Skeletal muscle tissue (tissue), 4 donors: ENCODE results near the gene ARIH1. TPM values are rescaled to one million over a fixed set of nuclear protein-coding genes. Genes with fewer than 3 reads are reported as not detected.

Experiments used
- H3K27ac ChIP-seq: one replicate; pipeline ENCODE4 v1.7.0; 2013; ENCODE audit warnings: mild to moderate bottlenecking, low read depth, low read length, inconsistent platforms
- H3K27me3 ChIP-seq, 3 donors: one replicate each; pipeline ENCODE4 v1.7.0; 2013; ENCODE audit warnings: low read length in 3 of 3; ENCODE audit not compliant: control insufficient read depth in 3 of 3, insufficient read depth in 3 of 3
- H3K36me3 ChIP-seq, 3 donors: one replicate each; pipeline ENCODE4 v1.7.0; 2013; ENCODE audit warnings: low read length in 3 of 3; ENCODE audit not compliant: control insufficient read depth in 3 of 3, insufficient read depth in 3 of 3
- H3K4me1 ChIP-seq, 3 donors: one replicate each; pipeline ENCODE4 v1.7.0; 2013; ENCODE audit warnings: low read length in 3 of 3, mild to moderate bottlenecking in 3 of 3; ENCODE audit not compliant: control insufficient read depth in 3 of 3, insufficient read depth in 3 of 3
- H3K4me3 ChIP-seq, 3 donors: one replicate each; pipeline ENCODE4 v1.7.0; 2013; ENCODE audit warnings: low read length in 3 of 3
- H3K9ac ChIP-seq, 3 donors: one replicate each; pipeline ENCODE4 v1.7.0; 2013; ENCODE audit warnings: low read length in 3 of 3, mild to moderate bottlenecking in 3 of 3, moderate library complexity in 2 of 3, low read depth in 1 of 3
- H3K9me3 ChIP-seq, 3 donors: one replicate each; pipeline ENCODE4 v1.7.0; 2013; ENCODE audit warnings: low read length in 3 of 3; ENCODE audit not compliant: control insufficient read depth in 3 of 3
- total RNA-seq: library from RNA; depleted of rRNA; stranded (reverse); fragments of >200 nt; gene quantifications from one replicate; pipeline ENCODE4 v1.2.3, GENCODE V29; 2014
- donor health status: Osteomylitis.

ARIH1 gene
- total RNA-seq, 1 donor from 2014 or later, result 27.1 TPM

- no peak overlapping the region for H3K27ac ChIP-seq
- H3K36me3 ChIP-seq, result peaks cover 0 to 5% (median 2%) of the 10 kb centered on the region in 3 donors
- H3K4me3 ChIP-seq, result no peak overlapping the region
- H3K9ac ChIP-seq, result no peak overlapping the region
- no peaks in the 10 kb centered on the region for H3K9me3 ChIP-seq
- H3K27me3 ChIP-seq, result no peaks in the 10 kb centered on the region
- peaks cover 25 to 54% (median 27%) of the 10 kb centered on the region in 3 donors for H3K4me1 ChIP-seq
These were observed 9.1 kb downstream of the ARIH1 start for GRCh38 chr15:72483279-72483678.

DNA sequence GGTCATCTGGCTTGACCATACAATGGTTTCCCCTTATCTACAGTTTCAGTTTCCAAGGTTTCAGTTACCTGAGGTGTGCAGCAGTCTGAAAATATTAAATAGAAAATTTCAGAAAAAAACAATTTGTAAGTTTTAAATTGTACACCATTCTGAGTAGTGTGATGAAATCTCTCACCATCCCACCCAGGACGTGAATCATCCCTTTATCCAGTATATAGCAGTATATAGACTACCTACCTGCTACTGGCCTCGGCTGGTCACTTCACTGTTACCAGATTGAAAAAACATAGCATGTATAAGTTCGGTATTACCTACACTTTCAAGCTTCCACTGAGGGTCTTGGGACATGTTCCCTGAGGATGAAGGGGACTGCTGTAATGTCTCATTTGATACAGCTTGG lies 12.0 kb downstream of the ARIH1 start:
- no peak overlapping the region for H3K4me3 ChIP-seq
- no peak overlapping the region for H3K9ac ChIP-seq
- H3K27me3 ChIP-seq, result no peaks in the 10 kb centered on the region
- H3K4me1 ChIP-seq, result peaks cover 29 to 54% (median 35%) of the 10 kb centered on the region in 3 donors
- H3K9me3 ChIP-seq, result no peaks in the 10 kb centered on the region
- no peaks in the 10 kb centered on the region for H3K36me3 ChIP-seq
- no peak overlapping the region for H3K27ac ChIP-seq

DNA sequence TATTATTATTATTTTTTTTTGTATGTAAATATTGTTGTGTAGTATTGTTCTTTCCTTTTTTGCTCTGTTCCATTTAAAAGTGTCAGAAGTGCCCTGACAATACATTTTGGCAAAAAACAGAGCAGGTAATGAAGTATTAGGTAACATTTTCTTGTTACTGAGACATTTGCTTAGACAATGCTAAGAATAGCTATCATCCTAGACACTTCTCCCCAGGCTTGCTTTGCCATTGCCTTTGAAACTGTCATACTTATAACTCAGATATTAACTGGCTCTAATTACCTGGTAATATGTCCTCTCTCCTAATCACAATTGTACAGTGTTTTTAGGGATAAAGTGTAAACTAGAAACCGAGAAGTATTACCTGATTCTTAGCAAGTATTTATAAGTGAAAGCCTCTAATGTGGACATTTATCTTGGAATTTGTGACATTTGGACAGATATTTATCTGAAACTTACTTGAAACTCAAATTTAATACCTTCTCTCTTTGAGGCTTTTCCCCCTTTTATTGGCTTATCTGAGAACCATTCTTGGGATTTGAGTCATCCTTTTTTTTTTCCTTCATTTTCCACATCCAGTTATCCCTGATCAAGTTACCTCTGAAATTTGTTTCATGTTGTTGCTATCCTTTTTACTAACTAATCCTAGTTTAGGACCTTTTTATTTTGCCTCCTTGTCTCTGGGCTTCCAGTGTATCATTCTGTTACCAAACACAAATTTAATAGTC lies 13.1 kb downstream of the ARIH1 start:
- Histone ChIP-seq H3K4me1 (peaks cover 28 to 49% (median 30%) of the 10 kb centered on the region in 3 donors), H3K27ac (no peak overlapping the region), H3K27me3 (no peaks in the 10 kb centered on the region), H3K4me3 (no peak overlapping the region), H3K9me3 (no peaks in the 10 kb centered on the region), H3K9ac (no peak overlapping the region), H3K36me3 (no peaks in the 10 kb centered on the region)

DNA sequence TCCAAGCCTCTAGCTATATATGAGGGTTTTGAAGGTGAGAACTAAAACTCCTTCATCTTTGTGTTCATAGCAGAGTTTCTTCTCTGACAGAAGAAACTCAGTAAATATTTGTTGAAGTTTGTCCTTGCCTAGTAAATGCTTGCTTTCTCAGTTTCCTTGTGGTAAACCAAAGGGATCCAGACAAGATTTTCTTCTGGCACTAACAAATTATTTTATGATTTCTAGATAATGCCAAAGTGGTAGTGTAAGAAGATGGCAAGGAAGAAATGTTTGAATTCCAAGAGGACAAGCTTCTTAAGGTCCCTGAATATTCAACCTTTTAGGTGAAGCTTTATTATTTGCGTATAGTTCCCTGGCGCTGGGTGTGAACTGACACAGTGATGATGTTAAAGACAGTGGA lies 14.4 kb downstream of the ARIH1 start:
- Histone ChIP-seq H3K4me3 (no peak overlapping the region), H3K9ac (no peak overlapping the region), H3K9me3 (no peaks in the 10 kb centered on the region), H3K27ac (no peak overlapping the region), H3K27me3 (no peaks in the 10 kb centered on the region), H3K4me1 (peaks cover 22 to 44% (median 28%) of the 10 kb centered on the region in 3 donors), H3K36me3 (no peaks in the 10 kb centered on the region)

DNA sequence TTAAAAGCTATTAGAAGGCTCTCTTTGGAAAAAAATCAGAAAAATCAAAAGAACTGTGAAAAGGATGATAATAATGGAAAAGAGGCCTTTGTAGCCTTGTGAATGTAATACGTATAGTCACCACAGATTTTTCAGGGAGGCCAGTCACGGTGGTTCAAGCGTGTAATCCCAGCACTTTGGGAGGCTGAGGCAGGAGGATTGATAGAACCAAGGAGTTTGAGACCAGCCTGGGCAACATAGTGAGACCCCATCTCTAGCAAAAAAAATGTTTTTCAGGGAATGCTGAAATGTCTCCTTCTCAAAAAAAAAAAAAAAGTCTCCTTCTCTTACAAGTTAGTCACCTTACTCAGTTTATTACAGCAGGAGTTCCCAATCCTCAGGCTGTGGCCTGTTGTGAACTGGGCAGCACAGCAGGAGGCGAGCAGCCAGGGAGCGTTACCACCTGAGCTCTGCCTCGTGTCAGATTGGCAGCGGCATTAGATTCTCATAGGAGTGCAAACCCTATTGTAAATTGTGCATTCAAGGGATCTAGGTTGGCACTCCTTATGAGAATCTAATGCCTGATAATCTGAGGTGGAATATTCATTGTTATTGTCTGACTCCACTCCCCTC lies 15.9 kb downstream of the ARIH1 start:
- Histone ChIP-seq H3K9me3 (no peaks in the 10 kb centered on the region), H3K27me3 (no peaks in the 10 kb centered on the region), H3K4me3 (no peak overlapping the region), H3K36me3 (no peaks in the 10 kb centered on the region), H3K9ac (no peak overlapping the region), H3K4me1 (peaks cover 31 to 50% (median 32%) of the 10 kb centered on the region in 3 donors), H3K27ac (no peak overlapping the region)

DNA sequence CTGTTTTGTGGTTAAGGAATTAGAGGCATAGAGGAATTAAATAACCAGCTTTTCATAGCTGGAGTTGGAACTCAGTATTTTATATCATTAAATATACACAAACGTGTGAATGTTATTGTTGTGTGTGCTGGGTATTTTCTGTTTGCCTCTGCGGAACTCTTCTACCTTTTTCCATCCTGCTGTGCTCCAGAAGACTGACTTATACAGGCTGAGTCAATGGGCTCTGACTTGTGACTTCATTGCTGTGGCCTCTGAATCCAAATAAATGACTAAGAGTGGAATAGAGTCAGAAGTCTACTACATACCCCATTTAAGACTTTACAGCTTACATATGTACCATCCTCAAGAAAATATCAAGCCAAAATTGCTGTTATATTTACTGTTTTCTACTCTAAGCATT lies 17.6 kb downstream of the ARIH1 start:
- Histone ChIP-seq H3K27me3 (no peaks in the 10 kb centered on the region), H3K27ac (no peak overlapping the region), H3K4me3 (no peak overlapping the region), H3K9ac (peak overlapping the region in 1 of 3 donors; percentile 8), H3K9me3 (no peaks in the 10 kb centered on the region), H3K36me3 (no peaks in the 10 kb centered on the region), H3K4me1 (peaks cover 30 to 51% (median 31%) of the 10 kb centered on the region in 3 donors)

DNA sequence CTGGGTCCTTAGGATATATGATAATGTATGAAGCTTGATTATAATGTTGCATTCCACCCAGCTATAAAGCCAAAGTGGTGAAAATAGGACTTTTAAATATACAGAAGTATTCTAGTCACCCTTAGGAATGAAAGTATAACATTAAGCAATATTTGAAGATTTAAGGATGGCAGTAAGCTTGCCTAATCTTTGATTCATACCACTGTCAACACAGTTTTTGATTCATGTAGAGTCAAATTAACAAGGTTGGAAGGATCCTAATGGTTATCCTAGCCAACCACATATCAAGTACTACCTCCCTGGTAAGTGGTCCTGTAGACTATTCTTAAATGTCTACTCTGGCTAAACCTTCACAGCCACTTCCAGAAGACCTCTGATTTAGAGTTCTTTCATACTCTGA lies 18.6 kb downstream of the ARIH1 start:
- no peaks in the 10 kb centered on the region for H3K27me3 ChIP-seq
- H3K9me3 ChIP-seq, result no peaks in the 10 kb centered on the region
- H3K4me3 ChIP-seq, result no peak overlapping the region
- H3K27ac ChIP-seq, result no peak overlapping the region
- H3K9ac ChIP-seq, result no peak overlapping the region
- H3K36me3 ChIP-seq, result no peaks in the 10 kb centered on the region
- H3K4me1 ChIP-seq, result peaks cover 23 to 45% (median 26%) of the 10 kb centered on the region in 3 donors

DNA sequence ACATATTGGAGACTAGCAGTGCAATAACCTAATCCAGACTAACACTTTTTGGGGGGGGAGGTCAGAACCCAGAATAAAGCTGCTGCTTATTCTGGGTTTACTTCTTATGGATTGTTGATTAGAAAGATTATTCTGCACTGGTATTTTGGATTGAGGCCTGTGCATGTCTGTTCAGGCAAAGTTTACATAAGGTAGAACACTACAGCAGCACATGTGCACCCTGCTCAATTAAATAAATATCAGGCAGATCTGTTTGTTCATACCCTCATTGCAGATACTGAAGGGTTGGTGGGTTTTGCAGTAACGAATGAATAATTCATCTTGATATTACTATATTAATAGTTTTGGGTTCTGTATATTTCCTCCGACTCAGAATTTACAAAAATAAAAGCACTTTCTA lies 19.1 kb downstream of the ARIH1 start:
- Histone ChIP-seq H3K9me3 (no peaks in the 10 kb centered on the region), H3K27ac (no peak overlapping the region), H3K4me1 (peaks cover 23 to 41% (median 26%) of the 10 kb centered on the region in 3 donors), H3K27me3 (no peaks in the 10 kb centered on the region), H3K4me3 (no peak overlapping the region), H3K36me3 (no peaks in the 10 kb centered on the region), H3K9ac (no peak overlapping the region)

- Histone ChIP-seq H3K27me3 (no peaks in the 10 kb centered on the region), H3K4me1 (peaks cover 15 to 28% (median 17%) of the 10 kb centered on the region in 3 donors), H3K4me3 (peak overlapping the region in 1 of 3 donors; percentile 32), H3K9me3 (no peaks in the 10 kb centered on the region), H3K36me3 (peaks cover 0 to 4% (median 0%) of the 10 kb centered on the region in 3 donors), H3K27ac (peak overlapping the region; percentile 73), H3K9ac (peak overlapping the region in 1 of 3 donors; percentile 65)
These were observed 20.9 kb downstream of the ARIH1 start for GRCh38 chr15:72495007-72495406.

GRCh38 chr15:72496783-72497182 lies 22.7 kb downstream of the ARIH1 start:
- H3K27ac ChIP-seq, result no peak overlapping the region
- H3K36me3 ChIP-seq, result peaks cover 0 to 4% (median 0%) of the 10 kb centered on the region in 3 donors
- no peak overlapping the region for H3K4me3 ChIP-seq
- H3K9ac ChIP-seq, result no peak overlapping the region
- H3K27me3 ChIP-seq, result no peaks in the 10 kb centered on the region
- H3K9me3 ChIP-seq, result no peaks in the 10 kb centered on the region
- peaks cover 15 to 25% (median 15%) of the 10 kb centered on the region in 3 donors for H3K4me1 ChIP-seq
